GM12865 (cell line): ENCODE measurements around the gene ATF7IP.
"Not testable (repeated sequence)": the region's sequence is repeated elsewhere in the genome, so short reads cannot be mapped to it uniquely, and the experiment has no call there.

Experiments
- DNase-seq: peaks from one replicate; pipeline ENCODE4 v3.0.0; 2010; ENCODE audit warnings: low read depth
- H3K4me3 ChIP-seq: 2 replicates; pipeline ENCODE4 v1.5.1; 2011; ENCODE audit warnings: mild to moderate bottlenecking, low read depth, low read length, control low read depth
- CTCF ChIP-seq: IDR thresholded peaks from 2 replicates; pipeline ENCODE4 v1.5.1; 2011; ENCODE audit warnings: low read length, control low read depth, low read depth, inconsistent platforms; ENCODE audit not compliant: insufficient read depth; ENCODE audit errors: missing control alignments

Gene ATF7IP

GRCh38 chr12:14327711-14328110 is 37.8 kb upstream of the ATF7IP start:
- no peak for DNase-seq
- no peak for TF ChIP-seq CTCF
- H3K4me3 ChIP-seq = no peak overlapping the region

GRCh38 chr12:14332482-14332881 is 33.0 kb upstream of the ATF7IP start:
- no peak overlapping the region for H3K4me3 ChIP-seq
- no peak for TF ChIP-seq CTCF
- DNase-seq = no peak

DNA sequence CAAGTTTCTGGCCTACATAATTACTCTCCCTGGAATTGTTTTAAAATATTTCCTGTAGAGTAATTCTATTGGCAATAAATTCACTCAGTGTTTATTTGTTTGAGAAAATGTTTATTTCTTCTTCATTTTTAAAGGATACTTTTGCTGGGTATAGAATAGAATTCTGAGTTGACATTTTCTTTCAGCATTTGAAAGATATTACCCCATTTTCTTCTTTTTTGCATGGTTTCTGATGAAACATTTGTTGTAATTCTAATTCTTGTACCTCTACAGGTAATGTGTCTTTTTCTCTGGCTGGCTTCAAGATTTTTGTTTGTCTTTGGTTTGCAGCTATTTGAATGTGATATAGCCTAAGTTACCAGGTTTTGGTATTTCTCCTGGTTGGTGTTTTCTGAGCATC is 25.1 kb upstream of the ATF7IP start:
- TF ChIP-seq CTCF = no peak
- no peak for DNase-seq
- no peak overlapping the region for H3K4me3 ChIP-seq

GRCh38 chr12:14351524-14351923 is 14.0 kb upstream of the ATF7IP start:
- not testable (repeated sequence) for DNase-seq, H3K4me3 ChIP-seq

- not testable (repeated sequence) for H3K4me3 ChIP-seq, DNase-seq
Observed at GRCh38 chr12:14352066-14352465, 13.4 kb upstream of the ATF7IP start.

DNA sequence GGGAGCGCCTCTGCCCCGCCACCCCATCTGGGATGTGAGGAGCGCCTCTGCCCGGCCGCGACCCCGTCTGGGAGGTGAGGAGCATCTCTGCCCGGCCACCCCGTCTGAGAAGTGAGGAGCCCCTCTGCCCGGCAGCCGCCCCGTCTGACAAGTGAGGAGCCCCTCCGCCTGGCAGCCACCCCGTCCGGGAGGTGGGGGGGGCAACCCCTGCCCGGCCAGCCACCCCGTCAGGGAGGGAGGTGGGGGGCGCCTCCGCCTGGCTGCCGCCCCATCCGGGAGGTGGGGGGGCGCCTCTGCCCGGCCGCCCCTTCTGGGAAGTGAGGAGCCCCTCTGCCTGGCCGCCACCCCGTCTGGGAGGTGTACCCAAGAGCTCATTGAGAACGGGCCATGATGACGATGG is 10.8 kb upstream of the ATF7IP start:
- not testable (repeated sequence) for DNase-seq, H3K4me3 ChIP-seq

DNA sequence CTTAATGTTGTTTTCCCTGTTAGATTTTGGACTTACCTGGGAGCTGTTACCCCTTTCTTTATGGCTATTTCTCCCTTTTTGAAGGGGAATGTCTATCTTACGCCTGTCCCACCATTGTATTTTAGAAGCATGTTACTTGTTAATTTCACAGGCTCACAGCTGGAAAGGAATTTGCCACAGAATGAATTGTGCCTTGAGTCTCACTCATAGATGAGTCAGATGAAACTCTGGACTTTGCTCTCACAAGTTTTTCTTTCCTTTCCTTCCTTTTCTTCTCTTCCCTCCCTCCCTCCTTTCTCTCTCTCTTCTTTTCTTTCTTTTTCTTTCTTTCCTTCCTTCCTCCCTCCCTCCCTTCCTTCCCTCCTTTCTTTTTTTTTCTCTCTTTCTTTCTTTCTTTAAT is 9.3 kb upstream of the ATF7IP start:
- no peak for TF ChIP-seq CTCF
- DNase-seq = no peak
- no peak overlapping the region for H3K4me3 ChIP-seq

- H3K4me3 ChIP-seq = no peak overlapping the region
- no peak for TF ChIP-seq CTCF
- DNase-seq = no peak
Observed at GRCh38 chr12:14357486-14357885, 8.0 kb upstream of the ATF7IP start.

GRCh38 chr12:14362352-14362751 is 3.1 kb upstream of the ATF7IP start:
- no peak overlapping the region for H3K4me3 ChIP-seq
- TF ChIP-seq CTCF = no peak
- peak; percentile 55 for DNase-seq
